Measurements from ENCODE around the gene CLCN5.
A peak's percentile ranks its signal among the peaks of the same experiment; 100 is the strongest.

The CLCN5 gene

GRCh38 chrX:49922291-49923241 is at the start of gene CLCN5:
TSS of gene CLCN5 (plus strand) at chrX:49922596. CDS start at chrX:49925299, 2,703 bp downstream.
- DNase-seq (ENCODE audit: low read depth) = peak; percentile 95

GRCh38 chrX:49876750-49877149 is 45.6 kb upstream of the CLCN5 start:
- DNase-seq (ENCODE audit: low read depth) = peak; percentile 26

GRCh38 chrX:49877397-49878101 is 44.8 kb upstream of the CLCN5 start:
- DNase-seq (ENCODE audit: low read depth) = no peak

GRCh38 chrX:49878128-49878833 is 44.1 kb upstream of the CLCN5 start:
- DNase-seq (ENCODE audit: low read depth) = no peak

GRCh38 chrX:49878834-49879655 is 43.4 kb upstream of the CLCN5 start, which contains the start of gene USP27X:
TSS of gene USP27X (plus strand) at chrX:49879484. CDS start at chrX:49880308, 824 bp downstream.
- peak; percentile 87 for DNase-seq (ENCODE audit: low read depth)

- DNase-seq (ENCODE audit: low read depth) = peak; percentile 4
Observed at GRCh38 chrX:49879656-49880277, 42.6 kb upstream of the CLCN5 start.

- no peak for DNase-seq (ENCODE audit: low read depth)
Observed at GRCh38 chrX:49880668-49881067, 41.7 kb upstream of the CLCN5 start.

GRCh38 chrX:49884290-49884862 is 38.0 kb upstream of the CLCN5 start:
- peak; percentile 59 for DNase-seq (ENCODE audit: low read depth)

GRCh38 chrX:49892542-49892941 is 29.9 kb upstream of the CLCN5 start:
- DNase-seq (ENCODE audit: low read depth) = no peak

GRCh38 chrX:49896951-49897350 is 25.4 kb upstream of the CLCN5 start:
- no peak for DNase-seq (ENCODE audit: low read depth)

GRCh38 chrX:49901048-49901447 is 21.3 kb upstream of the CLCN5 start:
- DNase-seq (ENCODE audit: low read depth) = no peak

- DNase-seq (ENCODE audit: low read depth) = no peak
Observed at GRCh38 chrX:49910344-49910743, 12.1 kb upstream of the CLCN5 start.

- no peak for DNase-seq (ENCODE audit: low read depth)
Observed at GRCh38 chrX:49912086-49912485, 10.3 kb upstream of the CLCN5 start.

- DNase-seq (ENCODE audit: low read depth) = no peak
Observed at GRCh38 chrX:49912861-49913260, 9.5 kb upstream of the CLCN5 start.

- DNase-seq (ENCODE audit: low read depth) = peak; percentile 57
Observed at GRCh38 chrX:49915361-49916222, 6.8 kb upstream of the CLCN5 start.

- peak; percentile 43 for DNase-seq (ENCODE audit: low read depth)
Observed at GRCh38 chrX:49919617-49920016, 2.8 kb upstream of the CLCN5 start.

GRCh38 chrX:49921109-49921508 is 1.3 kb upstream of the CLCN5 start:
- DNase-seq (ENCODE audit: low read depth) = no peak

GRCh38 chrX:49925176-49925575 is 2.8 kb downstream of the CLCN5 start:
- DNase-seq (ENCODE audit: low read depth) = no peak

- peak; percentile 15 for DNase-seq (ENCODE audit: low read depth)
Observed at GRCh38 chrX:49930039-49930438, 7.6 kb downstream of the CLCN5 start.

GRCh38 chrX:49932791-49933190 is 10.4 kb downstream of the CLCN5 start:
- DNase-seq (ENCODE audit: low read depth) = no peak
